Daoy (cell line): ENCODE results near the gene ATRN. TPM values are rescaled to one million over a fixed set of nuclear protein-coding genes. Genes with fewer than 3 reads are reported as not detected.

Experiments used
- DNase-seq: peaks from one replicate; pipeline ENCODE4 v3.0.0-alpha.2; 2015; ENCODE audit warnings: low read depth
- total RNA-seq: library from RNA; depleted of rRNA; stranded (reverse); fragments of >200 nt; shearing (Covaris generic); gene quantifications from 2 replicates; pipeline ENCODE4 v1.2.3, GENCODE V29; 2014

ATRN gene
- total RNA-seq, 1 experiment from 2014 or later: 11.1 TPM

- no peak for DNase-seq
These were observed 156.7 kb downstream of the ATRN start for GRCh38 chr20:3627476-3627875.

DNA sequence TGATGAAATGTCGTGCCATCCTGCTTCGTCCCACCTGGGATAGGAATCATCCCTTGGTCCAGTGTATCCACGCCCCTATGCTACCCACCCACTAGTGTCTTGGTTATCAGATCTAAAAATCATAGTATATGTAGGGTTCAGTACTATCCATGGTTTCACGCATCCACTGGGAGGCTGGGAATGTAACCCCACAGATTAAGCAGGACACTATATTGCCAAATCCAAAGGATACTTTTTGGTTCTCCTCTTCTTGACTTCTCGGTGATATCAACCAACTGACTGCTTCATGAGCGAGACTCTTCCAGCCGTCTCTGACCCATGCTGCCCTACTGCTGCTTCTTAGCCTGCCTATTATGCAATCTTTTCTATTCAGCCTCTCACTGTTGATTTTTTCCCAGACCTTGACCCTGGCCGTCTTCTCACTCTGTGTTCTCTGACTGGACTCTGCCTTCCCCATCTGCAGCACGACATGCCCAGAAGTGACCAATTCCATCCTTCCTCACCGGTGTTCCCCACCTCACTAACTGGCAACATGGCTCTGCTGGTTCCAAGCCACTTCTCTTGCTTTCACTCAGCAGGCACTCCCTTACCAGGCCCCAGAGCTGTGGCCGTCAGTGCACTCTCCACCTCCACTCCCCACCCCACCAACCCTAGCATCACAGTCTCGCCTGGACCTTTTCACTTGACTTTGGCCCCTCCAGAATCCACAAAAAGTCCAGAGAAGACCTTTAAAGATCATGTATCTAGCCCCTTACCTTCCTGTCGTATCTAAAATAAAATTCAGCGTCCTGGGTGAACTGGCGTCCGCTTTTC, 157.9 kb downstream of the ATRN start:
- no peak for DNase-seq

DNA sequence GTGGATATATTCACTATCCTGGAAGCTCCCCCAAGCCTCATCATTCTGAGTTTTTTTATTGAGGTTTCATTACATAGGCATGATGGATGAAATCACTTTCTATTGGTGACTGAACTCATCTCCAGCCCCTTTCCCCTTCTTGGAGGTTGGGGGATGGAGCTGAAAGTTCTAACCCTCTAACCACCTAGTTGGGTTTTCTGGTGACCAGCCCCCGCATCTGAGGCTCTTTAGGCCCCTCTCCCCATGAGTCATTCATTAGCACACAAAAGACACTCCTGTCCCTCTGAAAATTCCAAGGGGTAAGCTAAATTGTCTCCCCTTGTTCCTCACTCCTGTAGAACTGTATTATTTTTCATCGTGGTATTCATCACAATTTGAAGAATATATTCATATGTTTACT, 159.1 kb downstream of the ATRN start:
- DNase-seq: no peak

GRCh38 chr20:3630429-3630828, 159.6 kb downstream of the ATRN start:
- no peak for DNase-seq

- DNase-seq: no peak
These were observed 160.7 kb downstream of the ATRN start for GRCh38 chr20:3631534-3631933.

DNA sequence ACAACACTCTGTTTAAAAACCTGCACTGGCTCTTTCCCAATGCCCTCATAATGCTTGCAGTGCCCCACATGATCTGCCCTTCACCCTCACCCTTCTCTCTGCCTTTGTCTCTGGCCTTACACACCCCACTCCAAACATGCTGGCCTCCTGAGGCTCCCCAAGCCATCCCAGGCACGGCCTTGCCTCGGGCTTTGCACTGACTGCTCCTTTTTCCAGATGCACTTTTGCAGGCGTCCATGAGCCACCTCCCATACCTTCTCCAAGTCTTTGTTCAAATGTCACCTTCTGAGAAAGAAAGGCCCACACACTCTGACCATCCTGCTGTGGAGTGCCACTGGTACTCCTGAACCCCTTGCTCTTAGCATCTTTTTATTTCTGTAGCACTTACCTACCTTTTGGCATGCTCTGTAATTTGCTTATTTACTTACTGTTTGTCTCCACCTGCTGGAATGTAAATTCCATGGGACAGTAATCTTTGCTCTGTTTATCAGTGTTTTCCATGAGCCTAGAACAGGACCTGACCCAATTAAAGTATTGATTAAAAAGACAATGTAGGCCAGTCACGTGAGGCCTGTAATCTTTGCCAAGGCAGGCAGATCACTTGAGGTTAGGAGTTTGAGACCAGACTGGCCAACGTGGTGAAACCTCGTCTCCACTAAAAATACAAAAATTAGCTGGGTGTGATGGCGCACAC, 161.6 kb downstream of the ATRN start:
- DNase-seq: no peak

DNA sequence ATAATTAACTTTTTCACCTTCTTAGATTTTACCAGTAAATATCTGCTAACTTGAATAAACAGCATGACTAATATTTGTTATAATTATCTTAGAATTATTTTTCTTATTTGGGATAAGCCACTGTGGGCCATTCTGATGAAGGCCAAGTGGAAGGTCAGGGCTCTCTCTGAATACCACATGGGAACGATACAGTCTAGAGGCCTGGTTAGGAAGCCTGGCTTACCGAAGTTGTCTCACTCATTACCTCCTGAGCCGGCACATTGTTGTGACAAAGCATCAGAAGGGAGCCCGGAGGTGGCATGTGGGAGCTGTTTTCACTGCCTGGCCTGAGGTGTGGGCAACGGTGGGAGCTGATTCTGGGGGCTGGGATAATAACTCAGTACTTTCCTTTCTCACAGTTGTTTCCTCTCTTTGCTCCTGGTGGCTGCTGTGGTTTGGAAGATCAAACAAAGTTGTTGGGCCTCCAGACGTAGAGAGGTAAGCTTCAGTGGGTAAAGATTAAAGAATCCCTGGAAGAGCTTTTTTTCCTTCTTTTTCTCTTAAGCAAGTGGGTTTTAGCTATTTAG, 163.2 kb downstream of the ATRN start:
- no peak for DNase-seq

DNA sequence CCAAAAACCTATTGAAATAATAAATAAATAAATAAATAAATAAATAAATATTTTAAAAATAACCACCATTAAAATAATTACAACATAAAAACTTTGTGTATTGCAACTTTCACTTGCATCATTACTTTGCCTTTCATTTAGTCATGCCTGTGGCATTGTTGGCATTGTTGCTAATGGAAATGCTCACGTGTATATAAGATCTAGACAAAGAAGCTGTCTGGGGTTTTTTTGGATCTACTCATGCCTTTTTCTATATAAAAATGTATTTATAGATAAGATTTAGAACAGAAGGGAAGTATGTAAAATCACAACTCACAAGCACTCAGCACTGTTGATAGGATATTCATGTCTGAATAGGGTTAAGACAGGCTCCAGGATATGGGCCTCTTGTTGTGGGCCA, 164.5 kb downstream of the ATRN start:
- DNase-seq: no peak

DNA sequence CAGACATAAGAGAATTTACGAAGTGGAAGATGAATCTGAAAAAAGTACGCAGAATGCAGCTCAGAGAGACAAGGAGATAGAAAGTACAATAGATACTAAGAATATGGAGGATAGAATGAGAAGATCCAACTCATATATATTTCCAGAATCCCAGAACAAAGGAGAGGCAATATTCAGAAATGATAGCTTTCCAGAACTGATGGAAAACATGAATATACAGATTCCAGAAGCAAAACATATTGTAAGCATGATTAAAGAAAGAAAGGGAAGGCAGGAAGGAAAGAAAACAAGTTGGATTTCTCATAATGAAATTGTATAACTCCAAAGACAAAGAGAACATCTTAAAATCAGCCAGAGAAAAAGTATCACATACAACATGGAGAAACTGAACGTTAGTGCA, 169.4 kb downstream of the ATRN start:
- no peak for DNase-seq

DNA sequence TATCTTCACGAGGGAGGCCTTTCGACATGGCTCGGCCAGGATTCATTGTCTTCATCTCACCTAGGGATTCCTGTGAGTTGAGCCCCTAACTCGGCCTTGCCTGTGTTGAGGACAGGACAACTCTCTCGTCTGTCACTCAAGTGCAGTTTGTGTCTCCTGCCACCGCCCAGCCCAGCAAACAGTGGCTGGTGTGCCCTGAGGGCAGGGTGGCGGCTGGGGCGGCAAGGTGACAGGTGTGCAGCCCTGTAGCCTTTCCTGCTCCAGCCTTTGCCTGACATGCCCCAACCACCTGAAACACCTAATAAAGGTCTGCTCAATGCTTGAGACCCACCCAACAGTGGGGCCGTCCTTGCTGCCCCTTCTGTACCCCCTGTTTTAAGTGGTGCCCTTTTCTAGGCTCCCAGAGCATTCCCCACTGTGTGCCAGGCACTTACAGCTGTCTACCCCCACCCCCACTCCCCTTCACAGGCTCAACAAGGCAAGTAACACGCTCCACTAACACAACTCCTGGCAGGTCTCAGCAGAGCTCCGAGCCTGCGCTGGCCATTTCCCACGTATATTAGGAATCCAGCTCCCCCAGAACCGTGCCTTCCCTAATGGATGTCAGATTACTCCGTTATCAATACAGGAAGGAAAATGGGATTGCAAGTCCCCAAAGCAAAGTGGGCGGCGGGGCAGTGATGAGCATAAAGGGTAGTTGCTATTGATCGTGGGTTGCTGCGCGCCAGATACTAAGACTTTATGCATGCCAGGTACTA, 174.7 kb downstream of the ATRN start:
- DNase-seq: no peak

GRCh38 chr20:3646067-3646440, 175.2 kb downstream of the ATRN start:
- no peak for DNase-seq

DNA sequence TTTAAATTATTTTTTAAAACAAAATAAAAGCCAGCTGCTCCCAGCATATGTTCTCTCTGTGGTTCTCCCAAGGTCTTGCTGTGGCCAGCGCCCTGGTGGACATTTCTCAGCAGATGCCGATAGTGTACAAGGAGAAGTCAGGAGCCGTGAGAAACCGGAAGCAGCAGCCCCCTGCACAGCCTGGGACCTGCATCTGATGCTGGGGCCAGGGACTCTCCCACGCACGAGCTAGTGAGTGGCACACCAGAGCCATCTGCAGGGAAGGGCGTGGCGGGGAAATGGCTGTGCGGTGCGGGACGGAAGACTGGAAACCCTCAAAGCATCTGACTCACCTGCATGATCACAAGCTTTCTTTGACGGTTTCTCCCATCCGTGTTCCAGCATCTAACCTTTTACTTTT, 175.8 kb downstream of the ATRN start:
- no peak for DNase-seq

DNA sequence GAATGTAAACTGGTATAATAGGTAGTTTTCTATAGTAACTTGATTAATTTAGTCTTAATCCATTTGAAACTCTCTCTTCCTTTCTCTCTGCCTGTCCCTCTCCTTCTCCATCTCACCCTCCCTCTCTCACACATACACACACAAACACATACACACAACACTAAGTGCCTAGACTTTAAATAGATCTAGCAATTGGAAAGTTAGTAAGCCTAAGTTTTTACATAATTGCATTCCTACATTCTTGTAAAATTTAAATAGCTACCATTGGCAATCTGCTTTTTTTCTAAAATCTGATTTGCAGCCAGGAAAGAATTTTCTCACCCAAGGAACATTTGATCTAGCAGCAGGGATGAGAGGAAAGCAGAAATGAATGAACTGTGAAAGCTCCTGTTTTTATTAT, 176.7 kb downstream of the ATRN start:
- DNase-seq: no peak

- no peak for DNase-seq
These were observed 178.1 kb downstream of the ATRN start for GRCh38 chr20:3648951-3649350.

- DNase-seq: no peak
These were observed 180.6 kb downstream of the ATRN start for GRCh38 chr20:3651204-3651962.

DNA sequence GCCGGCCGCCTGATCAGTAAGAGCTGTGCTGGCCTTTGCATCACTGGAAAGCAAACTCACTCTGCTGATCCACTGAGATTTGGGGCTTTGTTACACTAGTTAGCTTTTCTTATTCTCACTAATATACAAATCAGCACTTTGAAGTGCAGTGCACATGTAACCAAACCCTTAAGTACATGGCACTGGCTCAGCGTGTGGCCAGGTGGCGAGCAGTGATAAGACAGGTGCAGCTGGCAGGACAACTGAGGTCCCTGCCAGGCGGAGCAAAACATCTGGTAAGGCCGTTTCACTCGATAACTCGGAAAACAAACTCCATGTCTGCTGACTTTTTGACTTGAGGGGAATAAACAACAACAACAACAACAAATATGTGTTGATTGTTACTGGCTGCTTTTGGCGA, 181.4 kb downstream of the ATRN start:
- no peak for DNase-seq

GRCh38 chr20:3652676-3653596, 182.1 kb downstream of the ATRN start:
- no peak for DNase-seq

DNA sequence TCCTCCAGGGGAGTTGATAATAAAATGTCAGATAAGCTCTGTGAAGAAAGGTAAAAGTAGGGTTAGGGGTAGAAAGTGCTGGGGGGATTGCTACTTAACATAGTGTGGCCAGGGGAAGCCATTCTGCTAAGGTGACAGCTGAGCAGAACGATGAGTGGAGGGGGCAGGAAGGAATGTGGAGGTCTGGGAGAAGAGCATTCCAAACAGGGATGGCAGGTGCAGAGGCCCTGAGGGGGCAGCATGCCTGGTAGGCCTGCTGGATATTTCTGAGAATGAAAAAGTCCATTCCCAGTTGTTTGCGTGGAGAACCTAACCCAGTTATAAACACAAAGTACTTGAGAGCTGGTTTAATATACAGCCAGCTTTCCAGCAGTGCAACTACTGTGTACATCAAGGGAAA, 183.1 kb downstream of the ATRN start:
- DNase-seq: no peak

- no peak for DNase-seq
These were observed 183.7 kb downstream of the ATRN start for GRCh38 chr20:3654326-3655130.

GRCh38 chr20:3655131-3655405, 184.2 kb downstream of the ATRN start:
- no peak for DNase-seq
